Tibial nerve (tissue), 4 donors: ENCODE data around the gene GDA. TPM values are rescaled to one million over a fixed set of nuclear protein-coding genes. Genes with fewer than 3 reads are reported as not detected.
"Not testable (repeated sequence)": the region's sequence is repeated elsewhere in the genome, so short reads cannot be mapped to it uniquely, and the experiment has no call there.

Experiments used
- DNase-seq, 2 donors: peaks; one replicate each; pipeline ENCODE4 v3.0.0-alpha.2; 2019; ENCODE audit warnings: low spot score in 2 of 2
- H3K27ac ChIP-seq, 4 donors: fragments of 200-600 bp; sonication (generic) in 3 of 4; one replicate each; pipeline ENCODE4 v1.5.1; 2017 to 2019; ENCODE audit warnings: mild to moderate bottlenecking in 1 of 4
- H3K27me3 ChIP-seq, 2 donors: fragments of 200-600 bp; sonication (generic) in 1 of 2; one replicate each; pipeline versions ENCODE4 v1.5.1 to v1.6.0; 2017 to 2019
- H3K36me3 ChIP-seq, 3 donors: fragments of 200-600 bp; sonication (generic); one replicate each; pipeline ENCODE4 v1.5.1; 2018 to 2019
- H3K4me1 ChIP-seq, 4 donors: fragments of 200-600 bp; sonication (generic) in 3 of 4; one replicate each; pipeline ENCODE4 v1.5.1; 2017 to 2019
- H3K4me3 ChIP-seq, 4 donors: fragments of 200-600 bp; sonication (generic) in 3 of 4; one replicate each; pipeline ENCODE4 v1.5.1; 2017 to 2019; ENCODE audit warnings: mild to moderate bottlenecking in 1 of 4, moderate library complexity in 1 of 4
- H3K9me3 ChIP-seq, 4 donors: fragments of 200-600 bp; sonication (generic) in 3 of 4; one replicate each; pipeline ENCODE4 v1.5.1; 2017 to 2019
- CTCF ChIP-seq, 5 experiments: fragments of 200-600 bp in 3 of 5; fragments of 450-650 bp in 2 of 5; sonication (generic) in 3 of 5; IDR thresholded peaks; one replicate each; pipeline ENCODE4 v1.5.1; 2016 to 2019; ENCODE audit warnings: antibody characterized with exemption in 5 of 5, mild to moderate bottlenecking in 3 of 5, moderate library complexity in 2 of 5
- EP300 ChIP-seq, 2 donors: sonication (generic); formaldehyde crosslinking; IDR thresholded peaks; one replicate each; pipeline ENCODE4 v1.6.1; 2017; ENCODE audit warnings: antibody characterized with exemption in 2 of 2, mild to moderate bottlenecking in 1 of 2
- POLR2A ChIP-seq, 2 donors: fragments of 450-650 bp; IDR thresholded peaks; one replicate each; pipeline ENCODE4 v1.6.1; 2017; ENCODE audit warnings: antibody characterized with exemption in 2 of 2, mild to moderate bottlenecking in 2 of 2, moderate library complexity in 2 of 2
- WGBS, 2 donors: methylation state at CpG; one replicate each; pipeline ENCODE4 v1.1.5; 2018; 5-methylcytosine and 5-hydroxymethylcytosine counted together
- total RNA-seq, 4 donors: library from RNA; depleted of rRNA; stranded (reverse); fragments of >200 nt; gene quantifications; one replicate each; pipeline ENCODE4 v1.1.0, GENCODE V29; 2016

The GDA gene
- total RNA-seq, 4 donors from 2014 or later: 1.0 to 1.3 TPM; not detected in 2

GRCh38 chr9:72276429-72276828 lies 127.2 kb downstream of the GDA start:
- TF ChIP-seq CTCF (IDR thresholded peaks at IDR 0.05) (no peak), POLR2A (IDR thresholded peaks at IDR 0.05) (no peak), EP300 (IDR thresholded peaks at IDR 0.05) (no peak)
- Histone ChIP-seq H3K4me1 (peaks cover 0 to 6% (median 0%) of the 10 kb centered on the region in 4 donors), H3K36me3 (no peaks in the 10 kb centered on the region), H3K9me3 (no peaks in the 10 kb centered on the region), H3K4me3 (no peak overlapping the region), H3K27ac (no peak overlapping the region), H3K27me3 (no peaks in the 10 kb centered on the region)
- no peak for DNase-seq
- 73 to 82% methylated on average over 1 of the region's 1 CpG for WGBS, 2 donors

GRCh38 chr9:72278959-72279358 lies 129.7 kb downstream of the GDA start:
- no peak overlapping the region for H3K27ac ChIP-seq
- TF ChIP-seq CTCF (IDR thresholded peaks at IDR 0.05) (no peak), POLR2A (IDR thresholded peaks at IDR 0.05) (no peak)
- H3K27me3 ChIP-seq: no peaks in the 10 kb centered on the region
- H3K4me1 ChIP-seq: peaks cover 0 to 6% (median 0%) of the 10 kb centered on the region in 4 donors
- no peak for DNase-seq
- H3K9me3 ChIP-seq: no peaks in the 10 kb centered on the region
- no peak overlapping the region for H3K4me3 ChIP-seq
- WGBS, 2 donors: 86 to 92% methylated on average over 2 of the region's 2 CpGs
- no peaks in the 10 kb centered on the region for H3K36me3 ChIP-seq

- WGBS, 2 donors: 31 to 33% methylated on average over 11 of the region's 11 CpGs
- TF ChIP-seq EP300 (IDR thresholded peaks at IDR 0.05) (peak in 1 of 2 donors; percentile 23), CTCF (IDR thresholded peaks at IDR 0.05) (peak; percentile 69 to 92 (median 88)), POLR2A (IDR thresholded peaks at IDR 0.05) (no peak)
- Histone ChIP-seq H3K27ac (no peak overlapping the region), H3K9me3 (no peaks in the 10 kb centered on the region), H3K36me3 (no peaks in the 10 kb centered on the region), H3K4me1 (peaks cover 0 to 6% (median 0%) of the 10 kb centered on the region in 4 donors), H3K27me3 (no peaks in the 10 kb centered on the region), H3K4me3 (no peak overlapping the region)
- DNase-seq: peak; percentile 44 to 61
These were observed 131.8 kb downstream of the GDA start for GRCh38 chr9:72280913-72281500.

GRCh38 chr9:72289401-72289800 lies 140.2 kb downstream of the GDA start:
- H3K4me3 ChIP-seq: no peak overlapping the region
- H3K4me1 ChIP-seq: peaks cover 0 to 21% (median 2%) of the 10 kb centered on the region in 4 donors
- WGBS, 2 donors: 90 to 95% methylated on average over 2 of the region's 2 CpGs
- no peaks in the 10 kb centered on the region for H3K9me3 ChIP-seq
- no peaks in the 10 kb centered on the region for H3K27me3 ChIP-seq
- H3K36me3 ChIP-seq: no peaks in the 10 kb centered on the region
- TF ChIP-seq EP300 (IDR thresholded peaks at IDR 0.05) (no peak), CTCF (IDR thresholded peaks at IDR 0.05) (no peak), POLR2A (IDR thresholded peaks at IDR 0.05) (no peak)
- H3K27ac ChIP-seq: no peak overlapping the region
- DNase-seq: no peak

- Histone ChIP-seq H3K27me3 (no peaks in the 10 kb centered on the region), H3K4me3 (no peak overlapping the region), H3K27ac (no peak overlapping the region), H3K9me3 (no peaks in the 10 kb centered on the region), H3K36me3 (no peaks in the 10 kb centered on the region), H3K4me1 (peaks cover 0 to 21% (median 2%) of the 10 kb centered on the region in 4 donors)
- TF ChIP-seq POLR2A (IDR thresholded peaks at IDR 0.05) (no peak), CTCF (IDR thresholded peaks at IDR 0.05) (no peak), EP300 (IDR thresholded peaks at IDR 0.05) (no peak)
- no peak for DNase-seq
- 88 to 94% methylated on average over 1 to 2 of the region's 2 CpGs for WGBS, 2 donors
These were observed 141.1 kb downstream of the GDA start for GRCh38 chr9:72290311-72290710.

- H3K27ac ChIP-seq, H3K36me3 ChIP-seq, H3K9me3 ChIP-seq, H3K4me3 ChIP-seq, DNase-seq, H3K27me3 ChIP-seq: not testable (repeated sequence)
- 79 to 80% methylated on average over 5 of the region's 5 CpGs for WGBS, 2 donors
- peaks cover 0 to 21% (median 2%) of the 10 kb centered on the region in 4 donors for H3K4me1 ChIP-seq
These were observed 142.3 kb downstream of the GDA start for GRCh38 chr9:72291576-72291975.
